Esophagus (tissue), 2 donors: Measurements from ENCODE around the gene DENND5A. TPM values are rescaled to one million over a fixed set of nuclear protein-coding genes. Genes with fewer than 3 reads are reported as not detected.

Experiments used
- H3K27ac ChIP-seq, 2 donors: one replicate each; pipeline ENCODE4 v1.5.1; 2013; ENCODE audit warnings: low read depth in 2 of 2, mild to moderate bottlenecking in 2 of 2, inconsistent platforms in 1 of 2, low read length in 1 of 2, moderate library complexity in 1 of 2
- H3K27me3 ChIP-seq, 2 donors: one replicate each; pipeline ENCODE4 v1.6.1; 2013; ENCODE audit warnings: low read length in 2 of 2, control low read depth in 1 of 2, mild to moderate bottlenecking in 1 of 2; ENCODE audit not compliant: insufficient read depth in 2 of 2, control insufficient read depth in 1 of 2
- H3K36me3 ChIP-seq, 2 donors: one replicate each; pipeline ENCODE4 v1.6.1; 2013; ENCODE audit warnings: low read length in 1 of 2; ENCODE audit not compliant: control insufficient read depth in 2 of 2, insufficient read depth in 2 of 2
- H3K4me1 ChIP-seq, 2 donors: one replicate each; pipeline ENCODE4 v1.6.1; 2013; ENCODE audit warnings: low read length in 1 of 2; ENCODE audit not compliant: control insufficient read depth in 2 of 2, insufficient read depth in 2 of 2
- H3K4me3 ChIP-seq, 2 donors: one replicate each; pipeline ENCODE4 v1.5.1; 2013; ENCODE audit warnings: low read length in 2 of 2, mild to moderate bottlenecking in 2 of 2, low read depth in 1 of 2, moderate library complexity in 1 of 2
- H3K9me3 ChIP-seq, 2 donors: one replicate each; pipeline ENCODE4 v1.6.1; 2013; ENCODE audit warnings: mild to moderate bottlenecking in 2 of 2, low read depth in 1 of 2, low read length in 1 of 2, moderate library complexity in 1 of 2; ENCODE audit not compliant: control insufficient read depth in 2 of 2, insufficient read depth in 1 of 2
- WGBS, 2 donors: extraction: QIAGEN DNeasy Blood & Tissue Kit; methylation state at CpG; one replicate each; pipeline ENCODE4 v1.1.7; 2013; 5-methylcytosine and 5-hydroxymethylcytosine counted together
- polyA plus RNA-seq, 2 donors: library from polyadenylated mRNA; stranded (reverse); fragments of 200-250 nt; gene quantifications; one replicate each; pipeline ENCODE4 v1.2.3, GENCODE V29; 2013
- donor health status: healthy with polysubstance abuse.
- donor health status: Bipolar disorder and iron deficiency.

DENND5A gene
- polyA plus RNA-seq, 2 donors, result 6.9 to 15.4 TPM

- Histone ChIP-seq H3K27ac (peak overlapping the region; percentile 66 to 71), H3K27me3 (no peaks in the 10 kb centered on the region), H3K4me3 (no peak overlapping the region), H3K4me1 (peaks cover 0 to 17% of the 10 kb centered on the region in 2 donors), H3K36me3 (peaks cover 6 to 7% of the 10 kb centered on the region in 2 donors), H3K9me3 (no peaks in the 10 kb centered on the region)
- WGBS, 2 donors, result 74 to 81% methylated on average over 3 of the region's 3 CpGs
Measured at GRCh38 chr11:9138133-9138453, 127.1 kb downstream of the DENND5A start.

DNA sequence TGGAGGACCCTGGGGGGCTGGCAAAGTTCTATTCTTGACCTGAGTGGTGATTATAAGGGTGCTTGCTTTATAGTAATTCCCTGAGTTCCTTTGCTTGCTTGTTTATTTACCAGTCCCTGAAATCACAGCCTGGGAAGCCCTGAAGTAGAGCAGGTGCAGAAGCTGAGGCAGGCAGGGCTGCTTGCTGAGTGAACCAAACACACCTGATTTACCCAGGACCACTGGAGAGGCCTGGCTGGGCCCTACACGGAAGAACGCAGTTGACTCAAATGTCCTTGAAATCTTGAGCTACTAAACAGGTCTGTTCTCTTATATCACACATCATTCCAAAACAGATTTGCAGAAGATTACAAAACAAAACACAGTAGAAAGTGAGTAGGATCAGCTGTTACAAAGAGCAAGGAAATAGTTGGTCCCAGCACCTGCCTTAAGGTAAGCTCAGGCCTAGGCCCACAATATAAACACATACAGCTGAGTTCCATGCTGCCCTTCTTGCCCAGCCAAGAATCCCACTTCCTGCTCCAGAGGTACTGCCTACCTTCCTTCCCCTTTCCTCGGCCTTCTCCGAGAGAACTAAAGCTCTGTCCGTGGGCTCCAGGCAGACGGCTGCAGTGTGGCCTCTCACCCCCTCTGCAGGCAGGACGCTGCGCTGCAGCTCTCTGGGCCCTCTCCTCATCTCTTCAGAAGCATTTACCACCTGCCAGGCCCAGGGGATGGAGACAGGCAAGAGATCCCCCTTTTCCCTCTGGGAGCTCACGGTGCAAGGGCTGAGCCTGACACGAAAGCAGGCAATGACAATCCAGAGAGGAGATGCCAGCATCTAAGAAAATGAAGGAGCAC is 127.6 kb downstream of the DENND5A start:
- Histone ChIP-seq H3K4me1 (peaks cover 0 to 17% of the 10 kb centered on the region in 2 donors), H3K4me3 (no peak overlapping the region), H3K27ac (peak overlapping the region; percentile 5 to 61), H3K27me3 (no peaks in the 10 kb centered on the region), H3K9me3 (no peaks in the 10 kb centered on the region), H3K36me3 (peaks cover 2 to 7% of the 10 kb centered on the region in 2 donors)
- 18 to 26% methylated on average over 10 of the region's 10 CpGs for WGBS, 2 donors

- Histone ChIP-seq H3K27ac (no peak overlapping the region), H3K27me3 (no peaks in the 10 kb centered on the region), H3K9me3 (no peaks in the 10 kb centered on the region), H3K4me3 (no peak overlapping the region), H3K4me1 (peaks cover 0 to 17% of the 10 kb centered on the region in 2 donors), H3K36me3 (peaks cover 2 to 5% of the 10 kb centered on the region in 2 donors)
- 89 to 94% methylated on average over 2 of the region's 2 CpGs for WGBS, 2 donors
Measured at GRCh38 chr11:9136741-9137140, 128.4 kb downstream of the DENND5A start.

DNA sequence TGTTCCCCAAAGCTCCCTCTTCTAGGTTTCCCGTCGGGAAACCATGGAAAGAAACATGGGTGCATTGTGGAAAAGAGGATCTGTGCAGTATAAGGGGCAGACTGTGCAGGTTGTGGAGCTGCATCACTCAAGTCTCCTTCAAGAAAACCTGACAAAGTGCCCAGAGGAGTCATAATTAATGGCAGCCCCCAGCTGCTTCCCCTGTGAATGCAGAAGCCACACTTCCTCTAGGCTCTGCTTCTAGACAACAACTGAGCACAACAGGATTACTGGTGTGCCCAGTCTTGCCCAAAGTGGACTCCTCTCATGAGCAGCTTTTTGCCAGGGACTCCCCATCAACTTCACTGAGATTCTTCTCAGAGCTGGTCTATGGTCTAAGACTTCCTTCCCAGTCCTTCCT is 131.2 kb downstream of the DENND5A start:
- Histone ChIP-seq H3K4me3 (no peak overlapping the region), H3K27me3 (no peaks in the 10 kb centered on the region), H3K27ac (no peak overlapping the region), H3K4me1 (peaks cover 0 to 11% of the 10 kb centered on the region in 2 donors), H3K9me3 (no peaks in the 10 kb centered on the region), H3K36me3 (peaks cover 0 to 4% of the 10 kb centered on the region in 2 donors)
- 96 to 98% methylated on average over 2 of the region's 2 CpGs for WGBS, 2 donors

DNA sequence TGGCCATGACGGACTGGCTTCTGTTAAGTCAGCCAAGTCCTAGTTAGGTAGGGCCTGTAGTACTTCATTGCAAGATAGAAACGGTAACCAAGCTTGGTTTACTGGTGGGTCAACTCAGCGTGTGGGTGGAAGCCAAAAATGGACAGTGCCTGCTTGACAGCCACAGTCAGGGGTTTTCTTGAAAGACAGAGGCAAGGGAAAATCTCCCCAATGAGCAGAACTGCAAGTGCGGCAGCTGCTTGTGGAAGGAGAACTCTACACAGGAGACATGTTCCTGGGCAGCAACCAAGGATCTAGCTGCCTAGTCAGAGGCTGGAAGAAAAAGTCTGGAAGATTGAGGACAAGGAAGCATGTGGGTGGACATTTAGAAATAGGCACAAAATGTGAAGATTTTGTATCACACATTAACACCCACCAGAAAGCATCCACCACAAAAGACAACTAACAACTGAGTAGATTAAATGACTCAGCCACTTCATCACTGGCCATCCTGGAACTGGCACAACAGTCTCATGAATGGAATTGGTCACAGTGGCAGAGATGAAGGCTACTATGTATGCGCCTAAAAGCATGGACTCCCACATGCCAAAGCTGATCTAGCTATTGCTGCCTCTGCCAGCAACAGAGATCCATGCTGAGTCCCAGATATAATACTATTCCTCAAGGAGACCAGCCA is 132.8 kb downstream of the DENND5A start:
- Histone ChIP-seq H3K27me3 (no peaks in the 10 kb centered on the region), H3K27ac (no peak overlapping the region), H3K36me3 (no peaks in the 10 kb centered on the region), H3K4me3 (no peak overlapping the region), H3K4me1 (no peaks in the 10 kb centered on the region), H3K9me3 (no peaks in the 10 kb centered on the region)
- WGBS, 2 donors, result 93 to 94% methylated on average over 5 of the region's 5 CpGs

DNA sequence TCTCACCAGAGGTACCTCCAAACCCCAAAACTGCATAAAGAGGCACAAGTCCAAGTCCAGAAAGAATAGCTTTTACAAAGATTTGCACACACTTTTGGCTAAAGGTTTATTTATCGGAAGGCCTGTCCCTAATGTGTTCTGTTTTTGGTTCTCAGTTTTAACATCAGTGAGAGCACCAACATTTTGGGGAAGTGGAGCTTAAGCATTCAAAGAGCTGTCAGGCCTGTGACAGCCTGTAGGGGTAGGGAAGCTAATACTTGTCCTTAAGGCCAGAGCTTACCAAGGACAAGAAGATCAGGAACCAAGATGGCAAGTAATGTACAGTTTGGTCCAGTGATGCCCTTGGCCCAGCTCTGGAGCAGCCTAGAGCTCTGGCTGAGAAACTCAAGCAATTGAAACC is 134.9 kb downstream of the DENND5A start:
- H3K36me3 ChIP-seq, result no peaks in the 10 kb centered on the region
- H3K4me1 ChIP-seq, result no peaks in the 10 kb centered on the region
- H3K4me3 ChIP-seq, result no peak overlapping the region
- 92 to 97% methylated on average over 1 of the region's 1 CpG for WGBS, 2 donors
- H3K27ac ChIP-seq, result no peak overlapping the region
- H3K9me3 ChIP-seq, result no peaks in the 10 kb centered on the region
- H3K27me3 ChIP-seq, result no peaks in the 10 kb centered on the region

GRCh38 chr11:9126636-9127035 is 138.5 kb downstream of the DENND5A start:
- H3K4me3 ChIP-seq, result no peak overlapping the region
- no peaks in the 10 kb centered on the region for H3K27me3 ChIP-seq
- H3K36me3 ChIP-seq, result no peaks in the 10 kb centered on the region
- H3K9me3 ChIP-seq, result no peaks in the 10 kb centered on the region
- no peaks in the 10 kb centered on the region for H3K4me1 ChIP-seq
- H3K27ac ChIP-seq, result no peak overlapping the region
- 44 to 50% methylated on average over 2 of the region's 2 CpGs for WGBS, 2 donors

- H3K36me3 ChIP-seq, result no peaks in the 10 kb centered on the region
- WGBS, 2 donors, result 73 to 78% methylated on average over 2 of the region's 2 CpGs
Measured at GRCh38 chr11:9125185-9125886, 139.8 kb downstream of the DENND5A start.

DNA sequence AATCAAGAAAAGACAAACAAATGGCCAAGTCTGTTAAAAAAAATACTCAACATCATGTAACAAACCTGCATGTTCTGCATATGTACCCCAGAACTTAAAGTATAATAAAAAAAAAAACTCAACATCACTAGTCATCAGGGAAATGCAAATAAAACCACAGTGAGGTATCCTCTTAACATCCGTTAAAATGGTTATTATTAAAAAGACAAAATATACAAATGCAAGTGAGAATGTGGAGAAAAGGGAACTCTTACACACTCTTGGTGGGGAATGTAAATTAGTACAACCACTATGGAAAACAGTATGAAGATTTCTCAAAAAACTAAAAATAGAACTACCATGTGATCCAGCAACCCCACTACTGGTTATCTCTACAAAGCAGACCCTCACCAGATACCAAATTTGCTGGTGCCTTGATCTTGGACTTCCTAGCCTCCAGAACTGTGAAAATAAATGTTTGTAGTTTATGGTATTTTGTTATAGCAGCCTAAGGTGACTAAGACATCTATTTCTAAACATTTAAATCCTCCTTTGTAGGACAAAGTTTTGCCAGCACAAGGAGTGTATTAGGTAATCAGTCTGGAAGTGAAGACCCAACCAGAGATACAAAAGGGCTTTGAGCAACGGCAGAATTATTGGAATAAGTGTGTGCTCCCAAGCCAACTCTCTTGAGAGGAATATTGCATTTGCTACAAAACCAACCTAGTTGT is 141.4 kb downstream of the DENND5A start:
- no peaks in the 10 kb centered on the region for H3K27me3 ChIP-seq
- H3K36me3 ChIP-seq, result no peaks in the 10 kb centered on the region
- no peaks in the 10 kb centered on the region for H3K9me3 ChIP-seq
- 82% methylated on average over 2 of the region's 2 CpGs for WGBS, 2 donors
- no peak overlapping the region for H3K4me3 ChIP-seq
- no peak overlapping the region for H3K27ac ChIP-seq
- H3K4me1 ChIP-seq, result no peaks in the 10 kb centered on the region

More at GRCh38 chr11:9125185-9125886, 139.8 kb downstream of the DENND5A start:
- no peaks in the 10 kb centered on the region for H3K4me1 ChIP-seq
- no peak overlapping the region for H3K4me3 ChIP-seq
- no peak overlapping the region for H3K27ac ChIP-seq
- no peaks in the 10 kb centered on the region for H3K9me3 ChIP-seq
- H3K27me3 ChIP-seq, result no peaks in the 10 kb centered on the region
